Measurements from ENCODE around the gene H3-3A.

GRCh38 chr1:226061068-226061840 lies 1.3 kb upstream of the H3-3A start:
- TF ChIP-seq, protein P1, sequence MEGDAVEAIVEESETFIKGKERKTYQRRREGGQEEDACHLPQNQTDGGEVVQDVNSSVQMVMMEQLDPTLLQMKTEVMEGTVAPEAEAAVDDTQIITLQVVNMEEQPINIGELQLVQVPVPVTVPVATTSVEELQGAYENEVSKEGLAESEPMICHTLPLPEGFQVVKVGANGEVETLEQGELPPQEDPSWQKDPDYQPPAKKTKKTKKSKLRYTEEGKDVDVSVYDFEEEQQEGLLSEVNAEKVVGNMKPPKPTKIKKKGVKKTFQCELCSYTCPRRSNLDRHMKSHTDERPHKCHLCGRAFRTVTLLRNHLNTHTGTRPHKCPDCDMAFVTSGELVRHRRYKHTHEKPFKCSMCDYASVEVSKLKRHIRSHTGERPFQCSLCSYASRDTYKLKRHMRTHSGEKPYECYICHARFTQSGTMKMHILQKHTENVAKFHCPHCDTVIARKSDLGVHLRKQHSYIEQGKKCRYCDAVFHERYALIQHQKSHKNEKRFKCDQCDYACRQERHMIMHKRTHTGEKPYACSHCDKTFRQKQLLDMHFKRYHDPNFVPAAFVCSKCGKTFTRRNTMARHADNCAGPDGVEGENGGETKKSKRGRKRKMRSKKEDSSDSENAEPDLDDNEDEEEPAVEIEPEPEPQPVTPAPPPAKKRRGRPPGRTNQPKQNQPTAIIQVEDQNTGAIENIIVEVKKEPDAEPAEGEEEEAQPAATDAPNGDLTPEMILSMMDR (IDR thresholded peaks at IDR 0.05): no peak
- TF ChIP-seq POLR2A (IDR thresholded peaks at IDR 0.05) (no peak), POLR2AphosphoS5 (IDR thresholded peaks at IDR 0.05) (no peak)

Measured in transverse colon (tissue), 4 donors.